Left cardiac atrium (tissue), 4 donors: ENCODE results near the gene DSCAML1. TPM values are rescaled to one million over a fixed set of nuclear protein-coding genes. Genes with fewer than 3 reads are reported as not detected.

Source experiments
- ATAC-seq, 2 donors: fragments of 200-7000 bp; cut with Tn5 transposase; one replicate each; pipeline ENCODE4 v1.9.1; 2020; ENCODE audit warnings: mild to moderate bottlenecking in 2 of 2, moderate library complexity in 2 of 2
- DNase-seq: peaks from one replicate; pipeline ENCODE4 v3.0.0-alpha.2; 2020
- intact Hi-C, 2 donors: fragments of 100-400 bp; cut with DNase I; formaldehyde crosslinking; loops; one replicate each; pipeline versions ENCODE4 v1.14.1 to v1.15.1; 2022 to 2023
- total RNA-seq, 2 donors: library from RNA; stranded (reverse); fragmentation: NEBNext Ultra II Directional; extraction: Animal tissue kit (Norgen Biotek cat#: 25700); gene quantifications; one replicate each; pipeline ENCODE4 v1.2.1, GENCODE V29; 2021
- donor health status: DM: no; HTN: yes; CAD: no.
- donor health status: DM: no; HTN: yes; CAD: no; lungs with severe emphysema.
- donor health status: DM: yes; HTN: yes; CAD: no.
- donor health status: Dilated cardiomyopathy.

The DSCAML1 gene
- total RNA-seq, 2 donors from 2014 or later, result 0.76 to 0.88 TPM

DNA sequence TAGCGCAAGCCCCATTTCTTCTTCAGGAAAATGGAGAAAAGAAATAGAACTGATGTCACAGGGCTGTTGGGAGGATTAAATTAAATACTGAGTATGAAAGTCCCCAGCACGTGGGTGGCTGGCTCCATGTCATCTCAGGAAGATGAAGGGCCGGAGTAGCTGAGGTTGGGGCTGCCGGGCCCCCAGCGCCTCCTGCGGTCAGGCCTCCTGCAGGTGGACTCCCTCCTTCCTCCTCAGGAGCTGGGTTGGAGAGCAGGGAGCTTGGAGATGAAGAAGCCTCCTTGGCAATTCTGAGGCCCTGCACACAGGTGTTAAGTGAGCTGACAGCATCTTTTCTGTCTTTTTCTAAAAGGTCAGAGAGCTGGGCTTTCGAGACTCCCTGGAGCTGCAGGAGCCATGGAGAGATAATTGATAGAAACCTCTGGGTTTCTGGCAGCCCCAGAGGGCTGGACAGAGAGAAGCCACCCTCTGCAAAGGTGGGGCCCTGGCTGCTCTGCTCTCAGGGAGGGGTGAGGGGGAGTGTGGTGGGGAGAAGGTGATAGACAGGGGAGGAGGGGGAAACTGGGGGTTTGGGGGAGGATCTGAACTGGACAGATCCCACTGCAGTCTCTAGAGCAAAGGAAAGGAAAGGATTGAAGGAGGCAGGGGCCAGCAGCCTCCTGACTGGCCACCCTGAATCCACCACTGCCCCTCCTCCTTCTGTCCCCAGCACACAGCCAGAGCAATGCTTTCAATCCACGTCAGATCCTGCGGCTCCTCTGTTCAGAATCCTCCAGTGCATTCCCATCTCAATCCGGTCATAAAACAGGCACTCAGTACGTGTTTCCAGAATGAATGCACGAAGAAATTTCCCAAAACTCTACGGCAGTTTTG, 258.5 kb downstream of the DSCAML1 start:
- DNase-seq, result no peak
- intact Hi-C loops, result no loop called here
- ATAC-seq, result peak in 1 of 2 donors; percentile 49

DNA sequence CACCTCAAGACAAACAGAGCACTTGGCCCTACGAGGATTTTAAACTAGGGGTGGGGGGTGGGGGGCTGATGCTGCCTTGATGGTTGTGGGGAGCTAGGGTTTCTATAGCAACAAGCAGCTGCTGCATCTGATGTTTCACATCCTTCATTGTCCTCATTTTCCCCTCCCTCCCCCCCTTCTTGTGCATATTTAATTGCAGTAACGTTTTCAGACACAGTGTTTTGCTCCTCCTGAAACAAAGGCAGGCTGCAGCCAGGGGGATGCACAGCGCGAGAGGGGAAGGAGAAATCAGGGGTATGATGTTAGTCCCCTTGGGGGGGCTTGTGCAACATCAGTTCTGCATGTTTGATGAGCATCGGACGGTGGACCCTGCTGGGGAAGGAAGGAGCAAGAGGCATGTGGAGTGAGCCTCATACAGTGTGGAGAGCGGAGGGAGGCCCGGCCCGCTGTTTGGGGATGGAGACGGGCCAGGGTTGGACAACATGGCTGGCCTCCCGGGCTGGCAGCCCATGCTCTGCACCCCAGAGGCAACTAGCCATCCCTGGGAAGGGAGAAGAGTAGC, 261.1 kb downstream of the DSCAML1 start:
- intact Hi-C loops, result no loop called here
- DNase-seq, result no peak
- ATAC-seq, result peak in 1 of 2 donors; percentile 56

DNA sequence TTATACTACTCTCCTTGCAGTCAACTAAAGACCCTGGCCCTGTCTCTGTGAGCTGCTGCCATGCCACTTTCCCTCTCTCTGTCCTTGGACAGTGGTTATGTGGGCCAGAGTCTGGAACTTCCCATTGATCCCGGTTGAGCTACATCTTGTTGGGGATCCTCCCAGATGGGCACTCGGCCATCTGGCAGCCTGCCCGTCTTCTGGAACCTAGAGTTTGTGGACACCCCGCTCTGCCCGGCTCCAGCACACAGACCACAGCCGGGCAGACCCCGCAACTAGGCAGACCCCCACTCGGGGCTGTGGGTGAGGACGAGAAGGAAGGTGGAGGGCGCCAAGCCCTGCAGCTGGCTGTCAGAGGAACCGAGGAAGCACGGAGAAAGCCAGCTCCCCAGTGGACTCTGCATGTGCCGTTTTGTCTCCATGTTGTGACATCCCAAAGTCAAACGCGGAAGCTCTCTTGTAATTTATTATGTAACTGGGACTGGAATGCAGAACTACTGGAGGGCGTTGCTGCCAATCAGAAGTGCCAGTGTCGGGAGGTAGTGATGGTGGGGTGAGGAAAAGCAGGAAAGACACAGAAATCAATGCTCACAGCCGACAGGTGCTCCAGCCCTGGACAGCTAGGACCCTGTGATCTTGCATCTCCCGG, 261.7 kb downstream of the DSCAML1 start:
- intact Hi-C loops, result no loop called here
- peak; percentile 46 for DNase-seq
- ATAC-seq, result peak; percentile 22 to 60

GRCh38 chr11:117532568-117532967, 264.4 kb downstream of the DSCAML1 start:
- DNase-seq, result no peak
- intact Hi-C loops, result no loop called here
- ATAC-seq, result no peak

- intact Hi-C loops, result no loop called here
- no peak for ATAC-seq
- DNase-seq, result no peak
Observed at GRCh38 chr11:117529816-117530215, 267.2 kb downstream of the DSCAML1 start.

DNA sequence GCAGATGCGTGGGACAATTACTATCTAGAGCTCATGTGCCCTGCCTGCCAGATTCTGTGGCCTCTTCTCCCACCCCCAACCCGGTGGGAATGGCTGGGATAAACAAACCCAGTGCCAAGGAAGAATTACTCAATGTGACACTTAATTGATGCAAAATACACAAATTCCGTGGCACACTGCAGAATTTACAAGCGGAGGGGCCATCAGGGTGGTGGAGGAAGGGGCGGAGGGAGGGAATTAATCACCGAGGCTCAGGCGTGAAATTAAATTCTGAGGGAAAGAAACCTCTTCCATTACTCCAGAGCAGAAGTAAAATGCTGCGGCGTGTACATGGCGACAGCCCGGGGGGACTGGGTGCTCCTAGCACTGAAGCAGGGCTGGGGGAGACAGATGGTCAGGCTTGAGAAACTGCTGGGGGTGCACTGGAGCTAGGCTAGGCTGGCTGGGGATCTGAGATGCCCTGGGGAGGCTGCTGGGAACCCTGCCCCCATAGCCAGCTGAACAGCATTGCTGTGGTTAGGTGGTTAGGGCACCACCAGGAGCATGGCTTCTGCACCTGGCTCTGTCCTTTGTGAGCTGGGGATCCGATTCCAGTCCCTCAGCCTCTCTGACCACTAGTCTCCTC, 268.8 kb downstream of the DSCAML1 start:
- intact Hi-C loops, result no loop called here
- DNase-seq (no peak), ATAC-seq (no peak)

- DNase-seq (no peak), ATAC-seq (no peak)
- intact Hi-C loops, result no loop called here
Observed at GRCh38 chr11:117527271-117527670, 269.7 kb downstream of the DSCAML1 start.

DNA sequence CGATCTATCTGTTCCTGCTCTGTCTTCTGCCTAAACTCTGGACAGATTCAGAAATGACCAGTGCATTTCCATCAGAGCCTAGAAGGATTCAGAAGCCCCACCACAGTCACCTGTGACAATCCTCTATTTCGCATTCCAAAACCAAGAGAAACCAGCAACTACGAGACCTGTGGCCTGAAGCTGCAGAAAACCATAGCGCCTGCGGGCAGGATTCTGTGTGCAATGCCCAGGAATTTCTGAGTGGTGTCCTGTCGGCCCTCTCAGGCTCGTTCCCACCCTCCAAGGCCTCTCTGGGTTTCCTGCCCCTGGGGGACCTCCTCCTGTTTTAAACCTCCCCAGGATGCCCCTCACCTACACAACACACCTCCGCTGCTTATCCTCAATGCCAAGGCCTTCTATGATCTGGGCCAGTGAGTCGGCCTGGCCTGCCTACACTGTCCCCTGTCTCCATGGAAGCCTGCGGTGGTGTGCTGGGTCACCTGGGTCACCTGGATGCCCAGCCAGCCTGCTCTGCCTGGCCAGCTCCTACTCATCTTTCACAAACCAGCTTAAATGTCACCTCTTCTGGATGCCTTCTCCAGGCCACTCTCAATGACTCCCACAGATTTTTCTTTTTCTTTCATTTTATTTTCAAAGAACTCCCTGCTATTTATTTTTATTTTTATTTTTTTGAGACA, 271.0 kb downstream of the DSCAML1 start:
- no peak for ATAC-seq
- intact Hi-C loops, result no loop called here
- no peak for DNase-seq

DNA sequence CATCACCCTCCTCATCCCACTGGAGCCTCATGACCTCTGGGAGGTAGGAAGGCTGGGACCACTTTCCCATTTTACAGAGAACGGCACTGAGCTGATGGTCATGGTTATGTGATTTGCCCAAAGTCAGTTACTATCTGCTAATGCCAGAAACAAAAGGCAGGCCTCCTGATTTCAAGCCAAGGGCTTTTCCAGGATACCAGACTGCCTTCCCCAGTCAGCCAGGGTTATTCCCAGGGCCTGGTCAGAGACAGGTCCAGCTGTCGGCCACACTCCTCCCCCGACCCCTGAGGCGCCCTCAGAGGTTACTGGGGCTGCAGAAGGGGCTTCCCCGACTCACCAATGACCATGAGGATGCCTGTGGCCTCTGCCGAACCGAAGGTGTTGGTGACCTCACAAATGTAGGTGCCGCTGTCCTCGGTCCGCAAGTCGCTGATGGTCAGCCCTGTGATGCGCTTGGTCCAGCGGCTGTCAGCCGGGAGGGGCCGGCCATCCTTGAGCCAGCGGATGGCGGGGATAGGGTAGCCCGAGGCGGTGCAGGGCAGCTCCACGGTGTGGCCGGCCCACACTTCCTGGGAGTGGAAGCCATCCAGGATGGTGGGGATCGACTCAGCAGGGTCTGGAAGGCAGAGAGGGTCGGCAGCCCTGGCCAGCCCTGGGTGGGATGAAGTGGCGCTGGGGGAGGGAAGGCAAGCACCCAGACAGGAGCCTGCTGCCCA, 272.4 kb downstream of the DSCAML1 start:
- no peak for DNase-seq
- no peak for ATAC-seq
- intact Hi-C loops, result no loop called here

GRCh38 chr11:117523680-117524079, 273.3 kb downstream of the DSCAML1 start:
- intact Hi-C loops, result no loop called here
- DNase-seq (no peak), ATAC-seq (no peak)

DNA sequence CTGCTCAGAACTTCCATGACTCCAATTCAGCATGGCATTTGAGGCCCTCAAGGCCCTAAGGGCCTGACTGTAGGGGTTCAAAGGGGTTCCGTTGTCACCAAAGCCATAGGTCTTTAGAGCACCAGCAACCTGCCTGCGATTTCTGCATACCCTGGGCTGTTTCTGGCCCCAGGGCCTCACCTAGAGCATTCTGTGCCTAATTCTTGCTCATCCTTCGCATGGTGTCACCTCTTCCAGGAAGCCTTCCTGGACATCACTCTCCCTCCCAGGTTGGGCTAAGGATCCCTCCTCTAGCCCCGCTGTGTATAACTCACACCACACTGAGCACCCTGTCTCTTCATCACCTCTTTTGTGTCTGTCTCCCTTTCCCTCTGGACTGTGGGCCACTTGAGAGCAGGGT, 275.0 kb downstream of the DSCAML1 start:
- intact Hi-C loops, result no loop called here
- ATAC-seq (no peak), DNase-seq (no peak)

DNA sequence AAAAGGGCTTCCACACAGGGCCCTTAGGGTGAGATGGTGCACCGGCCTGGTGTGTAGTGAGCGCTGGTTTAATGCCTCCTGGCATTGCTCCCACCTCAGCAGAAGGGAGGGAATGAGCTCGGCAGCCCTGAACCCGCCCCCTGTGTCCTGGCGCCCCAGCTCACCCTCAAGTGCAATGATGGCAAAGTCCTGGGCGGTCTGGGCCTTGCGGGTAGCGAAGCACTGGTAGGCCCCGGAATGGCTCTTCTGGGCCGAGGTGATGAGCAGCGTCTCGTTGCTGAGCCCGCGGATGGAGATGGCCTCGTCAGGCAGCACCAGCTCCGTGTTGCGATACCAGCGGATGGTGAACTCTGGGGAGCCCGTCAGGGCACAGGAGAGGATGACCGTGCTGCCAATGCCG, 276.1 kb downstream of the DSCAML1 start:
- ATAC-seq (no peak), DNase-seq (no peak)
- intact Hi-C loops, result no loop called here

- intact Hi-C loops, result no loop called here
- no peak for DNase-seq
- ATAC-seq, result no peak
Observed at GRCh38 chr11:117520201-117520600, 276.8 kb downstream of the DSCAML1 start.

DNA sequence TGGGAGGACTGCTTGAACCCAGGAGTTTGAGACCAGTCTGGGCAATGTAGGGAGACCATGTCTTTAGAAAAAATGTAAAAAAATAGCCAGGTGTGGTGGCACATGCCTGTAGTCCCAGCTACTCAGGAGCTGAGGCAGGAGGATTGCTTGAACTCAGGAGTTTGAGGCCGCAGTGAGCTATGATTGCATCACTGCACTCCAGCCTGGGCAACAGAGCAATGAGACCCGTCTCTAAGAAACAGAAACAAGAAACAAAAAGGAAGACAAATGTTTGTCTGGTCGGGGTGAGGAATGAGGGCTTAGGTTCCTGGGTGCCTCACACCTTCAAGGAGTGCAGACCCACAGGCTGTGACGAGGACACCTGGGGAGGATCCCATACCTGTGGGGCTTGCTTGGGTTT, 277.4 kb downstream of the DSCAML1 start:
- intact Hi-C loops, result no loop called here
- ATAC-seq (no peak), DNase-seq (no peak)

DNA sequence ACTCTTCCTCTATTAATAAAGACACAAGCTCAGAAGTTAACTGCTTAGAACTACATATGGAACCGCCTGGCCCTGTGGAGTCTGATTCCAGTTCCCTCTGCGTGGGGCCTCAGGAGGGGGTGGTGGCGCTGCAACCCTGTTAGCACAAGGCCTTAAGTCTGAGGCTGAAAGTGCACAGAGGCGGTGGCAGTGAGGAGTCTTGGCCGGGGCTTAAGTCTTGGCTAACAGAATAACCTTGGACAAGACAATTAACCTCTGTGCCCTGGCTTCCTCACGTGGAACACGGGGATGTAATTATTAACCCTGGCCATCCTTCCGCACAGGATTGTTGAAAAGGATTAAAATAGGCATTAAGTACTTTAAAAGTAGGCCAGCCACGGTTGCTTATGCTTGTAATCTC, 277.8 kb downstream of the DSCAML1 start:
- ATAC-seq, result no peak
- intact Hi-C loops, result no loop called here
- no peak for DNase-seq

GRCh38 chr11:117518455-117518854, 278.6 kb downstream of the DSCAML1 start:
- intact Hi-C loops, result no loop called here
- ATAC-seq (no peak), DNase-seq (no peak)

DNA sequence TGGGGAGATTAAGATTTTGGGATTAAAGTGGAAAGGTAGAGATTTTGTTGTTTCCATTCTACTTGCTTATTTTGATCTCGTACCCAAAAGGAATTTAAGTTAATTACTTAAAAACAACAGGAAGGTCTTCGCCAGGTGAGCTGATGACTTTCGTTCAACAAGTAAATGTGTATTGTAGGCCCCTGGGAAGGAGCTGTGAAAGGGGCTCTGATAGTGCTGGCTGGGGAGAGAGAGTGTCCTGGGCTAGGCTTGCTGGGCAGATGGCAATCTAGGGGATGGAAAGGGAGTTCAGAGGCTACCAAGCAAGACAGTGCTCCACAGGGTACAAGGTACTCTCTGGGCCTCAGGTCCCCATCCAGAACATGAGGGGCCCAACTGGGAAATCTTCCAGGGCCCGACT, 279.9 kb downstream of the DSCAML1 start:
- intact Hi-C loops, result no loop called here
- ATAC-seq, result no peak
- DNase-seq, result no peak

DNA sequence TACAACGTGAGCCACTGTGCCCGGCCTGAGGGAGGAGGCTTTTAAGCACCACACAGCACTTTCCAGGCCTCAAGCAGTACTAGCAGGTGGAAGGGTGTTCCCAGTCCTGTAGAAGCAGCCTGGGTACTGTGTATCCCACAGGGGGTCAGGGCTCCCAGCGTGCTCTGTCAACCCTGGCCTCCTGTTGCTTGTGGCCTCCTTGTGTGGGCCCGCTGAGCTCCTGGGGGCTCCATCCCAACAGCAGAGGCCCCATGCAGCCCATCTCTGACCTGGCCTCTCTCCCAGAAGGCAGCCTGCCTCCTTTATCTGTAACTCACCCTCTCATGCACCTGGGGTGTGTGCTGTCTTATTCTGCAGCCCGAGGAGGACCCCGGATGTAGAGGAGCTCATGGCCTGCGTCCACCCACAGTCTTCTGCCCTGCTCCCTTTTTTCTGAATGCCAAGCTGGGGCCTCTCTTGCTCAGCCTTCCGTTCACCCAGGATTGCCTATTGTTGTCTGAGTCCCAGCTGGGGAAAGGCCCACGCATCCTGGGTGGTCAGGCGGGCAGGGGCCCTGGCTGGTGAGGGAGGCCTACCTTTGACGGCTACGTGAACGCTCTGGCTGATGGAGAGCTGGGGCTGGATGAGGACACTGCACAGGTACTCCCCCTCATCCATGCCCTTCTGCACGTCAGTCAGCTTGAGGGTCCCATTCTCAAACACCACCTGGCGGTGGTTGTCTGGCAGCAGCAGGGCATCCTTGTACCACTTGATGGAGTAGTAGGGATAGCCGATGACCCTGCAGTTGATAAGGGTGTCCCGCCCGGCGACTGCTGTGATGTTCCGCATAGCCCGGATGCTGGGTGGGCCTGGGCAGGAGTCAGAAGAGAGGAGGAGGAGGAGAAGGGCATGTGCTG, 280.9 kb downstream of the DSCAML1 start:
- intact Hi-C loops, result no loop called here
- ATAC-seq, result no peak
- no peak for DNase-seq
